Germinal center (tissue), 1 donor: ENCODE data around the gene DDX25.

Experiments used
- DNase-seq: peaks from one replicate; pipeline ENCODE4 v3.0.0; 2012; ENCODE audit warnings: mixed read lengths, low spot score

DDX25 gene

DNA sequence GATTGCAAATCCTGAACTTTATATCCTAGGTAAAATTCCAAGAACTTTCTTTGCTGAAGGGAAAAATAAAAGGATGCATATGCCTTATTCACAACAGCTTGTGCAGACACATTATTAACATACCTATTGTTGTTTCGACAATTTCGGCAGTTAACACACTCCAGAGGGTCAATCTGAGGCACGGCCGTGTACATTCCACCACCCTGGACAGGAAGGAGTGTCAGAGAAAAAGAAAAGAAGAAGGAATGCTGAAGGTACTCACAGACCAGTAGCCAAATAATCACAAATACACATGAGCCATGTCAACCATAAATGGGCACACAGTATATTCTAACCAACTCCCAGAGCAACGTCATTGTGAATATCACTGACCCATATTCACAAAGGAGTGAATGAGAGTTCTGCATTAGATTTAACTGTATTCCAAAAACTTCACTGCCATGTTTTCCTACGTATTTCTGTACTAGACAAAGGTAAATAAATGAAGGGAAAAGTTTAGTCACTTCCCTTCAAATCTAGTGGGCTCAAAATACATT is 73.9 kb downstream of the DDX25 start:
- DNase-seq, result no peak
